Adrenal gland (tissue), 5 donors: Measurements from ENCODE around the gene NUP210.

ENCODE experiments used
- CTCF ChIP-seq, 6 experiments: fragments of 450-650 bp in 4 of 6; fragments of 200-600 bp in 2 of 6; sonication (generic) in 1 of 6; IDR thresholded peaks; 1 replicate in 5 of 6; 2 replicates in 1 of 6; pipeline versions ENCODE4 v1.5.1 to v1.8.0; 2016 to 2021; ENCODE audit warnings: antibody characterized with exemption in 6 of 6, mild to moderate bottlenecking in 2 of 6, moderate library complexity in 1 of 6
- POLR2A ChIP-seq, 2 donors: fragments of 450-650 bp; IDR thresholded peaks; one replicate each; pipeline ENCODE4 v1.6.1; 2017; ENCODE audit warnings: antibody characterized with exemption in 2 of 2, mild to moderate bottlenecking in 2 of 2, moderate library complexity in 1 of 2
- donor health status: DM: no; HTN: no; CAD: no.

DNA sequence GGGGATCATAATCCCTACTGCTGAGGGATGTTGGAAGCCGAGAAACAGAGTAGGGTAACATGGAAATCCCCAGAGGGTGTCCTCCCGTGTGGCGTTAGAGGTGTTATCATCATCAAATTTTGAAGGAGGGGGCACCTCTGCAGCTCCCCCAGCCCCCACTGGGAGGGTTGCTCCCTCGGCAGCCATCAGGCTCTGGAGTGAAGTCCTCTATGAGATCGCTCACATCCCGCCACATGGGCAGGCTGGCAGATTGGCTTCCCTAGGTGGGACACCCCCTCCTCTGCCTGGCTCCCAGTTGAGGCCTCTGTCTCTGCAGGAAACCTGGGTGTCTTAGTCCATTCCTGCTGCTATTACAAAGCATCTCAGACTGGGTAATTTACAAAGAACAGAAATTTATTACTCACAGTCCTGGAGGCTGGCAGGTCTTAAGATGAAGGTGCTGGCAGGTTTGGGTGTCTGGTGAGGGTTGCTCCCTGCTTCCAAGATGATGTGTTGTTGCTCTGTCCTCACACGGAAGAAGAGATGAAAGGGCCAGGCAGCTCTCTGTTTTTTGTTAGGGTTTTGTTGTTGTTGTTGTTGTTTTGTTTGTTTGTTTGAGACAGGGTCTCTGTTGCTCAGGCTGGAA lies 120.5 kb downstream of the NUP210 start:
- TF ChIP-seq CTCF (IDR thresholded peaks at IDR 0.05) (no peak), POLR2A (IDR thresholded peaks at IDR 0.05) (no peak)
